Liver (tissue), 9 donors: Measurements from ENCODE around the gene EIF4ENIF1. TPM values are rescaled to one million over a fixed set of nuclear protein-coding genes. Genes with fewer than 3 reads are reported as not detected.

Experiments
- DNase-seq: peaks from one replicate; pipeline ENCODE4 v3.0.0-alpha.2; 2017; ENCODE audit warnings: low spot score
- H3K27ac ChIP-seq, 2 donors: one replicate each; pipeline ENCODE4 v1.7.0; 2013; ENCODE audit warnings: inconsistent platforms in 2 of 2, low read length in 2 of 2, control low read depth in 1 of 2, low read depth in 1 of 2, mild to moderate bottlenecking in 1 of 2
- H3K27me3 ChIP-seq, 4 donors: one replicate each; pipeline versions ENCODE4 v1.6.1 to v1.7.0; 2013; ENCODE audit warnings: low read length in 3 of 4, inconsistent platforms in 1 of 4, mild to moderate bottlenecking in 1 of 4, moderate library complexity in 1 of 4; ENCODE audit not compliant: control insufficient read depth in 4 of 4, insufficient read depth in 4 of 4
- H3K36me3 ChIP-seq, 4 donors: one replicate each; pipeline versions ENCODE4 v1.6.1 to v1.7.0; 2013; ENCODE audit warnings: low read length in 3 of 4, mild to moderate bottlenecking in 3 of 4, low read depth in 1 of 4, moderate library complexity in 1 of 4; ENCODE audit not compliant: control insufficient read depth in 4 of 4, insufficient read depth in 3 of 4
- H3K4me1 ChIP-seq, 4 donors: one replicate each; pipeline versions ENCODE4 v1.6.1 to v1.7.0; 2013; ENCODE audit warnings: low read length in 3 of 4, mild to moderate bottlenecking in 3 of 4, moderate library complexity in 1 of 4; ENCODE audit not compliant: control insufficient read depth in 4 of 4, insufficient read depth in 4 of 4
- H3K4me3 ChIP-seq, 3 donors: one replicate each; pipeline versions ENCODE4 v1.6.1 to v1.7.0; 2013; ENCODE audit warnings: low read length in 3 of 3, control low read depth in 1 of 3, low read depth in 1 of 3, mild to moderate bottlenecking in 1 of 3
- H3K9ac ChIP-seq, 2 donors: one replicate each; pipeline ENCODE4 v1.7.0; 2013; ENCODE audit warnings: low read length in 2 of 2, mild to moderate bottlenecking in 2 of 2, moderate library complexity in 2 of 2, control low read depth in 1 of 2, low read depth in 1 of 2
- H3K9me3 ChIP-seq, 4 donors: one replicate each; pipeline versions ENCODE4 v1.6.1 to v1.7.0; 2013; ENCODE audit warnings: low read length in 3 of 4; ENCODE audit not compliant: control insufficient read depth in 4 of 4
- CTCF ChIP-seq: fragments of 150-350 bp; IDR thresholded peaks from 2 replicates; pipeline ENCODE4 v1.5.1; 2017; ENCODE audit warnings: improper control_type of control experiment, low read depth, low read length; ENCODE audit not compliant: missing input control
- EGR1 ChIP-seq, 2 donors: IDR thresholded peaks; 2 replicates each; pipeline ENCODE4 v1.6.1; 2016 to 2018; ENCODE audit warnings: antibody characterized with exemption in 2 of 2, low read depth in 2 of 2
- FOXA1 ChIP-seq: IDR thresholded peaks from 2 replicates; pipeline ENCODE4 v1.6.1; 2016; ENCODE audit warnings: antibody characterized with exemption
- FOXA2 ChIP-seq: IDR thresholded peaks from 2 replicates; pipeline ENCODE4 v1.6.1; 2016; ENCODE audit warnings: antibody characterized with exemption
- GABPA ChIP-seq, 2 donors: IDR thresholded peaks in 1 of 2; conservative IDR thresholded peaks in 1 of 2; 2 replicates each; pipeline ENCODE4 v1.6.1; 2016; ENCODE audit warnings: antibody characterized with exemption in 2 of 2, mild to moderate bottlenecking in 1 of 2, moderate library complexity in 1 of 2
- HNF4A ChIP-seq, 2 donors: conservative IDR thresholded peaks; 2 replicates each; pipeline ENCODE4 v1.6.1; 2016; ENCODE audit warnings: antibody characterized with exemption in 2 of 2, mild to moderate bottlenecking in 2 of 2
- HNF4G ChIP-seq: IDR thresholded peaks from 2 replicates; pipeline ENCODE4 v1.6.1; 2016; ENCODE audit warnings: antibody characterized with exemption
- JUND ChIP-seq, 2 donors: IDR thresholded peaks; 2 replicates each; pipeline ENCODE4 v1.6.1; 2016; ENCODE audit warnings: antibody characterized with exemption in 2 of 2
- NR2F2 ChIP-seq: IDR thresholded peaks from 2 replicates; pipeline ENCODE4 v1.6.1; 2016; ENCODE audit warnings: antibody characterized with exemption
- RAD21 ChIP-seq, 2 donors: IDR thresholded peaks; 2 replicates each; pipeline ENCODE4 v1.6.1; 2016; ENCODE audit warnings: antibody characterized with exemption in 2 of 2, mild to moderate bottlenecking in 2 of 2
- REST ChIP-seq: IDR thresholded peaks from 2 replicates; pipeline ENCODE4 v1.6.1; 2016; ENCODE audit warnings: antibody characterized with exemption, mild to moderate bottlenecking
- RXRA ChIP-seq, 2 donors: IDR thresholded peaks; 2 replicates each; pipeline ENCODE4 v1.6.1; 2017 to 2018; ENCODE audit warnings: antibody characterized with exemption in 2 of 2, mild to moderate bottlenecking in 1 of 2
- SP1 ChIP-seq: IDR thresholded peaks from 2 replicates; pipeline ENCODE4 v1.6.1; 2018; ENCODE audit warnings: antibody characterized with exemption, mild to moderate bottlenecking
- TAF1 ChIP-seq: conservative IDR thresholded peaks from 2 replicates; pipeline ENCODE4 v1.6.1; 2016; ENCODE audit warnings: antibody characterized with exemption, mild to moderate bottlenecking
- YY1 ChIP-seq: IDR thresholded peaks from 2 replicates; pipeline ENCODE4 v1.6.1; 2016; ENCODE audit warnings: antibody characterized with exemption, mild to moderate bottlenecking
- ZBTB33 ChIP-seq: IDR thresholded peaks from 2 replicates; pipeline ENCODE4 v1.6.1; 2016; ENCODE audit warnings: antibody characterized with exemption
- WGBS: extraction: QIAGEN DNeasy Blood & Tissue Kit; methylation state at CpG from one replicate; pipeline ENCODE4 v1.1.7; 2013; 5-methylcytosine and 5-hydroxymethylcytosine counted together
- polyA plus RNA-seq, 2 donors: library from polyadenylated mRNA; stranded (reverse) in 1 of 2; unstranded in 1 of 2; fragments of 200-250 nt in 1 of 2; fragments of >200 nt in 1 of 2; fragmentation: Nextera tagmentation in 1 of 2; extraction: Ambion mirVana in 1 of 2; gene quantifications; one replicate each; pipeline versions ENCODE4 v1.2.1 to v1.2.3, GENCODE V29; 2013 to 2015
- total RNA-seq, 2 donors: library from RNA; depleted of rRNA; stranded (reverse); fragments of >200 nt; gene quantifications; one replicate each; pipeline ENCODE4 v1.2.3, GENCODE V29; 2014
- TF ChIP-seq, protein P1 (sequence below): IDR thresholded peaks from 2 replicates; pipeline ENCODE4 v1.6.1; 2016; ENCODE audit warnings: antibody characterized with exemption
- TF ChIP-seq, protein P2 (sequence below): IDR thresholded peaks from 2 replicates; pipeline ENCODE4 v1.6.1; 2016; ENCODE audit warnings: antibody characterized with exemption
- donor health status: healthy.
- donor health status: healthy.
- donor health status: healthy.
- donor health status: healthy.
- donor health status: healthy.

Gene EIF4ENIF1
- total and polyA plus RNA-seq, 4 donors, result 4.6 to 7.1 (median 6.0) TPM

- DNase-seq, result no peak
- no peak for TF ChIP-seq GABPA (IDR thresholded peaks at IDR 0.05 in 1 of 2, conservative IDR thresholded peaks at IDR 0.05 in 1 of 2)
- 82% methylated on average over 3 of the region's 3 CpGs for WGBS
- Histone ChIP-seq H3K36me3 (peaks cover 3 to 36% (median 22%) of the 10 kb centered on the region in 4 donors), H3K9me3 (no peaks in the 10 kb centered on the region), H3K27ac (no peak overlapping the region), H3K4me3 (no peak overlapping the region), H3K4me1 (peaks cover 0 to 7% (median 5%) of the 10 kb centered on the region in 4 donors), H3K9ac (no peak overlapping the region), H3K27me3 (no peaks in the 10 kb centered on the region)
Measured at GRCh38 chr22:31446208-31446607, 43.4 kb downstream of the EIF4ENIF1 start.

GRCh38 chr22:31445642-31446041, 44.0 kb downstream of the EIF4ENIF1 start:
- Histone ChIP-seq H3K27ac (no peak overlapping the region), H3K9me3 (no peaks in the 10 kb centered on the region), H3K4me3 (no peak overlapping the region), H3K27me3 (no peaks in the 10 kb centered on the region), H3K9ac (no peak overlapping the region), H3K4me1 (peaks cover 0 to 7% (median 5%) of the 10 kb centered on the region in 4 donors), H3K36me3 (peaks cover 3 to 40% (median 24%) of the 10 kb centered on the region in 4 donors)
- TF ChIP-seq, protein P1, sequence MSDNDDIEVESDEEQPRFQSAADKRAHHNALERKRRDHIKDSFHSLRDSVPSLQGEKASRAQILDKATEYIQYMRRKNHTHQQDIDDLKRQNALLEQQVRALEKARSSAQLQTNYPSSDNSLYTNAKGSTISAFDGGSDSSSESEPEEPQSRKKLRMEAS, result no peak
- TF ChIP-seq SP1, result no peak
- no peak for TF ChIP-seq HNF4A (conservative IDR thresholded peaks at IDR 0.05)
- no peak for TF ChIP-seq JUND (IDR thresholded peaks at IDR 0.05)
- TF ChIP-seq YY1, result no peak
- no peak for TF ChIP-seq NR2F2
- TF ChIP-seq CTCF, result no peak
- no peak for TF ChIP-seq FOXA1
- no peak for TF ChIP-seq RXRA (IDR thresholded peaks at IDR 0.05)
- TF ChIP-seq, protein P2, sequence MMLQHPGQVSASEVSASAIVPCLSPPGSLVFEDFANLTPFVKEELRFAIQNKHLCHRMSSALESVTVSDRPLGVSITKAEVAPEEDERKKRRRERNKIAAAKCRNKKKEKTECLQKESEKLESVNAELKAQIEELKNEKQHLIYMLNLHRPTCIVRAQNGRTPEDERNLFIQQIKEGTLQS, result no peak
- no peak for TF ChIP-seq ZBTB33
- no peak for TF ChIP-seq FOXA2
- no peak for TF ChIP-seq GABPA (IDR thresholded peaks at IDR 0.05 in 1 of 2, conservative IDR thresholded peaks at IDR 0.05 in 1 of 2)
- TF ChIP-seq REST, result no peak
- TF ChIP-seq RAD21 (IDR thresholded peaks at IDR 0.05), result no peak
- no peak for TF ChIP-seq EGR1 (IDR thresholded peaks at IDR 0.05; ENCODE audit: low read depth in 2 of 2)
- TF ChIP-seq HNF4G, result no peak
- no peak for TF ChIP-seq TAF1
- 98% methylated on average over 3 of the region's 3 CpGs for WGBS
- DNase-seq, result no peak
